H9 (cell line): ENCODE data around the gene TNPO3. TPM values are rescaled to one million over a fixed set of nuclear protein-coding genes. Genes with fewer than 3 reads are reported as not detected.
A peak's percentile ranks its signal among the peaks of the same experiment; 100 is the strongest.

Source experiments
- DNase-seq: peaks from one replicate; pipeline ENCODE4 v3.0.0-alpha.2; 2017
- H2AFZ ChIP-seq: one replicate; pipeline ENCODE4 v1.6.1; 2013; ENCODE audit warnings: mild to moderate bottlenecking, low read length, control low read depth, moderate library complexity
- H2AK5ac ChIP-seq: 2 replicates; pipeline ENCODE4 v1.6.1; 2013; ENCODE audit warnings: low read length, control low read depth, mixed read lengths; ENCODE audit not compliant: insufficient read length
- H2BK120ac ChIP-seq: one replicate; pipeline ENCODE4 v1.6.1; 2013; ENCODE audit warnings: low read depth, mild to moderate bottlenecking, low read length, control low read depth, inconsistent platforms; ENCODE audit not compliant: poor library complexity, severe bottlenecking
- H2BK12ac ChIP-seq: 2 replicates; pipeline ENCODE4 v1.6.1; 2013; ENCODE audit warnings: low read length, control low read depth, mixed read lengths, low read depth; ENCODE audit not compliant: insufficient read length
- H2BK15ac ChIP-seq: 2 replicates; pipeline ENCODE4 v1.6.1; 2013; ENCODE audit warnings: low read depth, low read length, control low read depth
- H2BK20ac ChIP-seq: one replicate; pipeline ENCODE4 v1.6.1; 2013; ENCODE audit warnings: low read depth, mild to moderate bottlenecking, low read length, control low read depth, inconsistent platforms; ENCODE audit not compliant: poor library complexity, severe bottlenecking
- H2BK5ac ChIP-seq: 2 replicates; pipeline ENCODE4 v1.6.1; 2013; ENCODE audit warnings: low read length, control low read depth, mixed read lengths; ENCODE audit not compliant: insufficient read length
- H3K14ac ChIP-seq: 2 replicates; pipeline ENCODE4 v1.6.1; 2013; ENCODE audit warnings: low read length, control low read depth; ENCODE audit not compliant: insufficient read depth
- H3K18ac ChIP-seq: 2 replicates; pipeline ENCODE4 v1.6.1; 2013; ENCODE audit warnings: low read depth, mild to moderate bottlenecking, mixed read lengths, low read length, control low read depth; ENCODE audit not compliant: insufficient read length
- H3K23ac ChIP-seq: 2 replicates; pipeline ENCODE4 v1.6.1; 2013; ENCODE audit warnings: low read length, control low read depth, mixed read lengths, low read depth; ENCODE audit not compliant: insufficient read length
- H3K23me2 ChIP-seq: 2 replicates; pipeline ENCODE4 v1.6.1; 2013; ENCODE audit warnings: low read depth, mild to moderate bottlenecking, mixed read lengths, low read length, control low read depth; ENCODE audit not compliant: insufficient read length, poor library complexity, severe bottlenecking
- H3K27ac ChIP-seq: 2 replicates; pipeline ENCODE4 v1.5.1; 2013; ENCODE audit warnings: low read length, control low read depth, mixed read lengths, low read depth; ENCODE audit not compliant: insufficient read length
- H3K27me3 ChIP-seq: 2 replicates; pipeline ENCODE4 v1.6.1; 2013; ENCODE audit warnings: low read length, control low read depth, inconsistent platforms; ENCODE audit not compliant: insufficient read depth
- H3K4ac ChIP-seq: 2 replicates; pipeline ENCODE4 v1.6.1; 2013; ENCODE audit warnings: low read depth, mild to moderate bottlenecking, control low read depth, inconsistent platforms, low read length, moderate library complexity
- H3K4me1 ChIP-seq: 2 replicates; pipeline ENCODE4 v1.6.1; 2013; ENCODE audit warnings: low read length, control low read depth, inconsistent platforms; ENCODE audit not compliant: insufficient read depth
- H3K4me2 ChIP-seq: 2 replicates; pipeline ENCODE4 v1.6.1; 2013; ENCODE audit warnings: low read length, control low read depth, mixed read lengths; ENCODE audit not compliant: insufficient read length, insufficient read depth
- H3K56ac ChIP-seq: 2 replicates; pipeline ENCODE4 v1.6.1; 2013; ENCODE audit warnings: low read depth, mild to moderate bottlenecking, mixed read lengths, low read length, control low read depth; ENCODE audit not compliant: insufficient read length
- H3K79me1 ChIP-seq: 2 replicates; pipeline ENCODE4 v1.6.1; 2013; ENCODE audit warnings: low read depth, mild to moderate bottlenecking, moderate library complexity, low read length, control low read depth, inconsistent platforms; ENCODE audit not compliant: insufficient read depth, poor library complexity, severe bottlenecking
- H3K79me2 ChIP-seq: 2 replicates; pipeline ENCODE4 v1.6.1; 2013; ENCODE audit warnings: low read length, control low read depth, inconsistent platforms; ENCODE audit not compliant: insufficient read depth
- H3K9ac ChIP-seq: 2 replicates; pipeline ENCODE4 v1.6.1; 2013; ENCODE audit warnings: low read length, control low read depth, mixed read lengths; ENCODE audit not compliant: insufficient read length; ENCODE audit errors: extremely low read depth
- H3K9me3 ChIP-seq: one replicate; pipeline ENCODE4 v1.6.1; 2013; ENCODE audit warnings: low read depth, low read length, inconsistent platforms; ENCODE audit not compliant: control insufficient read depth
- H3T11ph ChIP-seq: one replicate; pipeline ENCODE4 v1.6.1; 2013; ENCODE audit warnings: mild to moderate bottlenecking, low read length, control low read depth, inconsistent platforms
- H4K20me1 ChIP-seq: one replicate; pipeline ENCODE4 v1.6.1; 2013; ENCODE audit not compliant: control insufficient read depth, insufficient read length, insufficient read depth
- H4K5ac ChIP-seq: 2 replicates; pipeline ENCODE4 v1.6.1; 2013; ENCODE audit warnings: low read depth, mild to moderate bottlenecking, mixed read lengths, low read length, control low read depth; ENCODE audit not compliant: insufficient read length
- H4K8ac ChIP-seq: replicated peaks from 2 replicates; pipeline ENCODE4 v1.6.1; 2013; ENCODE audit warnings: low read length, control low read depth, mixed read lengths, low read depth; ENCODE audit not compliant: insufficient read length
- H4K91ac ChIP-seq: 2 replicates; pipeline ENCODE4 v1.6.1; 2013; ENCODE audit warnings: low read depth, mild to moderate bottlenecking, moderate library complexity, mixed read lengths, low read length, control low read depth; ENCODE audit not compliant: insufficient read length
- H3K27ac Mint-ChIP-seq, 3 experiments: 2 replicates in 2 of 3; 3 replicates in 1 of 3; pipeline ENCODE4 v1.8.0; 2020 to 2021; ENCODE audit warnings: mixed read lengths in 3 of 3, mild to moderate bottlenecking in 1 of 3, moderate library complexity in 1 of 3
- H3K27me3 Mint-ChIP-seq: 2 replicates; pipeline ENCODE4 v1.8.0; 2021; ENCODE audit warnings: low read depth, mild to moderate bottlenecking, moderate library complexity, mixed read lengths
- H3K36me3 Mint-ChIP-seq, 3 experiments: 2 replicates in 2 of 3; 3 replicates in 1 of 3; pipeline ENCODE4 v1.8.0; 2020 to 2021; ENCODE audit warnings: low read depth in 3 of 3, mixed read lengths in 3 of 3; ENCODE audit not compliant: insufficient read depth in 1 of 3
- H3K4me1 Mint-ChIP-seq, 2 experiments: 2 replicates each; pipeline ENCODE4 v1.8.0; 2020; ENCODE audit warnings: mixed read lengths in 2 of 2
- H3K4me3 Mint-ChIP-seq, 2 experiments: 2 replicates in 1 of 2; 3 replicates in 1 of 2; pipeline ENCODE4 v1.8.0; 2020 to 2021; ENCODE audit warnings: mild to moderate bottlenecking in 2 of 2, mixed read lengths in 2 of 2, moderate library complexity in 1 of 2
- H3K9me3 Mint-ChIP-seq, 2 experiments: 2 replicates in 1 of 2; 3 replicates in 1 of 2; pipeline ENCODE4 v1.8.0; 2020; ENCODE audit warnings: mild to moderate bottlenecking in 2 of 2, mixed read lengths in 2 of 2, moderate library complexity in 1 of 2
- CTCF ChIP-seq: fragments of 200-600 bp; sonication (generic); conservative IDR thresholded peaks from 3 replicates; pipeline ENCODE4 v1.8.0; 2021; ENCODE audit warnings: antibody characterized with exemption, mild to moderate bottlenecking
- WGBS: extraction: QIAGEN DNeasy Blood & Tissue Kit; methylation state at CpG from one replicate; pipeline ENCODE4 v1.1.7; 2013; ENCODE audit warnings: missing lambda C conversion rate, low lambda C conversion rate, mixed read lengths; ENCODE audit not compliant: insufficient read length; ENCODE audit errors: extremely low coverage; 5-methylcytosine and 5-hydroxymethylcytosine counted together
- total RNA-seq: library from RNA; stranded (reverse); gene quantifications from 2 replicates; pipeline ENCODE4 v1.2.1, GENCODE V29; 2021

Gene TNPO3
- total RNA-seq, 1 experiment from 2014 or later, result 90.1 TPM

DNA sequence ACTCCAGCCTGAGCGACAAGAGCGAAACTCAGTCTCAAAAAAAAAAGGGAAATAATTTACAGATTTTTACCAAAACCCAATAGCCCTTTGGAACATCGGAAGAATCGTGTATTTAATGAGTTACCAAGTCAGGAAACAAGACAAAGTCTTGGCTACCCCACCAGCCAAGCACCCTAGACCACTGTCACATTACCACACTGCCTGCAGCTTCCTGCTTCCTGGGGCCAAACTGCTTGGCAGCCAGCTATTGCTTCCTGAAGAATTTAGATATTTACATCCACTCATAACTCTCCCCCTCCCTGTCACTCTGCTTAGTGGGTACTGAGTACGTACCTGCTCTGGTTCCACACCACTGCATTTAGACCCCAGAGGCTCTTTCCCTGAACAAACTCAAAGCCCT is 14.1 kb upstream of the TNPO3 start:
- Histone ChIP-seq H4K8ac (no peak overlapping the region), H3K18ac (no peak overlapping the region), H3K79me2 (no peaks in the 10 kb centered on the region), H3K23me2 (no peaks in the 10 kb centered on the region), H3K56ac (no peak overlapping the region), H3K4me1 (peaks cover 6% of the 10 kb centered on the region; the same call in 1 of the 2 replicates), H3K14ac (no peak overlapping the region), H4K5ac (no peak overlapping the region), H3K79me1 (no peaks in the 10 kb centered on the region), H3K9me3 (no peaks in the 10 kb centered on the region), H2BK20ac (no peak overlapping the region), H3K9ac (no peak overlapping the region), H2AK5ac (no peak overlapping the region), H4K91ac (no peak overlapping the region), H2AFZ (peak overlapping the region; percentile 5), H2BK12ac (no peak overlapping the region), H3K4me2 (no peak overlapping the region), H3K4ac (no peak overlapping the region), H2BK5ac (no peak overlapping the region), H3T11ph (no peak overlapping the region), H4K20me1 (no peaks in the 10 kb centered on the region), H3K27me3 (no peaks in the 10 kb centered on the region), H3K23ac (no peak overlapping the region), H3K27ac (no peak overlapping the region), H2BK120ac (peak overlapping the region; percentile 56), H2BK15ac (no peak overlapping the region)
- H3K9me3 Mint-ChIP-seq, result no peaks in the 10 kb centered on the region
- no peaks in the 10 kb centered on the region; the same call in 1 of the 2 replicates for H3K27me3 Mint-ChIP-seq
- no peak for TF ChIP-seq CTCF
- H3K4me3 Mint-ChIP-seq, result no peak overlapping the region
- peaks cover 18% of the 10 kb centered on the region in 2 experiments for H3K4me1 Mint-ChIP-seq
- no CpG with 5 or more reads among the region's 5 CpGs for WGBS
- no peaks in the 10 kb centered on the region; a peak in 1 of 7 replicates for H3K36me3 Mint-ChIP-seq
- DNase-seq, result no peak
- H3K27ac Mint-ChIP-seq, result no peak overlapping the region
